H9 (cell line): ENCODE measurements around the gene METTL25B. TPM values are rescaled to one million over a fixed set of nuclear protein-coding genes. Genes with fewer than 3 reads are reported as not detected.

Source experiments
- DNase-seq: peaks from one replicate; pipeline ENCODE4 v3.0.0-alpha.2; 2017
- H2AFZ ChIP-seq: one replicate; pipeline ENCODE4 v1.6.1; 2013; ENCODE audit warnings: mild to moderate bottlenecking, low read length, control low read depth, moderate library complexity
- H2AK5ac ChIP-seq: 2 replicates; pipeline ENCODE4 v1.6.1; 2013; ENCODE audit warnings: low read length, control low read depth, mixed read lengths; ENCODE audit not compliant: insufficient read length
- H2BK120ac ChIP-seq: one replicate; pipeline ENCODE4 v1.6.1; 2013; ENCODE audit warnings: low read depth, mild to moderate bottlenecking, low read length, control low read depth, inconsistent platforms; ENCODE audit not compliant: poor library complexity, severe bottlenecking
- H2BK12ac ChIP-seq: 2 replicates; pipeline ENCODE4 v1.6.1; 2013; ENCODE audit warnings: low read length, control low read depth, mixed read lengths, low read depth; ENCODE audit not compliant: insufficient read length
- H2BK15ac ChIP-seq: 2 replicates; pipeline ENCODE4 v1.6.1; 2013; ENCODE audit warnings: low read depth, low read length, control low read depth
- H2BK20ac ChIP-seq: one replicate; pipeline ENCODE4 v1.6.1; 2013; ENCODE audit warnings: low read depth, mild to moderate bottlenecking, low read length, control low read depth, inconsistent platforms; ENCODE audit not compliant: poor library complexity, severe bottlenecking
- H2BK5ac ChIP-seq: 2 replicates; pipeline ENCODE4 v1.6.1; 2013; ENCODE audit warnings: low read length, control low read depth, mixed read lengths; ENCODE audit not compliant: insufficient read length
- H3K14ac ChIP-seq: 2 replicates; pipeline ENCODE4 v1.6.1; 2013; ENCODE audit warnings: low read length, control low read depth; ENCODE audit not compliant: insufficient read depth
- H3K18ac ChIP-seq: 2 replicates; pipeline ENCODE4 v1.6.1; 2013; ENCODE audit warnings: low read depth, mild to moderate bottlenecking, mixed read lengths, low read length, control low read depth; ENCODE audit not compliant: insufficient read length
- H3K23ac ChIP-seq: 2 replicates; pipeline ENCODE4 v1.6.1; 2013; ENCODE audit warnings: low read length, control low read depth, mixed read lengths, low read depth; ENCODE audit not compliant: insufficient read length
- H3K23me2 ChIP-seq: 2 replicates; pipeline ENCODE4 v1.6.1; 2013; ENCODE audit warnings: low read depth, mild to moderate bottlenecking, mixed read lengths, low read length, control low read depth; ENCODE audit not compliant: insufficient read length, poor library complexity, severe bottlenecking
- H3K27ac ChIP-seq: 2 replicates; pipeline ENCODE4 v1.5.1; 2013; ENCODE audit warnings: low read length, control low read depth, mixed read lengths, low read depth; ENCODE audit not compliant: insufficient read length
- H3K27me3 ChIP-seq: 2 replicates; pipeline ENCODE4 v1.6.1; 2013; ENCODE audit warnings: low read length, control low read depth, inconsistent platforms; ENCODE audit not compliant: insufficient read depth
- H3K4ac ChIP-seq: 2 replicates; pipeline ENCODE4 v1.6.1; 2013; ENCODE audit warnings: low read depth, mild to moderate bottlenecking, control low read depth, inconsistent platforms, low read length, moderate library complexity
- H3K4me1 ChIP-seq: 2 replicates; pipeline ENCODE4 v1.6.1; 2013; ENCODE audit warnings: low read length, control low read depth, inconsistent platforms; ENCODE audit not compliant: insufficient read depth
- H3K4me2 ChIP-seq: 2 replicates; pipeline ENCODE4 v1.6.1; 2013; ENCODE audit warnings: low read length, control low read depth, mixed read lengths; ENCODE audit not compliant: insufficient read length, insufficient read depth
- H3K56ac ChIP-seq: 2 replicates; pipeline ENCODE4 v1.6.1; 2013; ENCODE audit warnings: low read depth, mild to moderate bottlenecking, mixed read lengths, low read length, control low read depth; ENCODE audit not compliant: insufficient read length
- H3K79me1 ChIP-seq: 2 replicates; pipeline ENCODE4 v1.6.1; 2013; ENCODE audit warnings: low read depth, mild to moderate bottlenecking, moderate library complexity, low read length, control low read depth, inconsistent platforms; ENCODE audit not compliant: insufficient read depth, poor library complexity, severe bottlenecking
- H3K79me2 ChIP-seq: 2 replicates; pipeline ENCODE4 v1.6.1; 2013; ENCODE audit warnings: low read length, control low read depth, inconsistent platforms; ENCODE audit not compliant: insufficient read depth
- H3K9ac ChIP-seq: 2 replicates; pipeline ENCODE4 v1.6.1; 2013; ENCODE audit warnings: low read length, control low read depth, mixed read lengths; ENCODE audit not compliant: insufficient read length; ENCODE audit errors: extremely low read depth
- H3K9me3 ChIP-seq: one replicate; pipeline ENCODE4 v1.6.1; 2013; ENCODE audit warnings: low read depth, low read length, inconsistent platforms; ENCODE audit not compliant: control insufficient read depth
- H3T11ph ChIP-seq: one replicate; pipeline ENCODE4 v1.6.1; 2013; ENCODE audit warnings: mild to moderate bottlenecking, low read length, control low read depth, inconsistent platforms
- H4K20me1 ChIP-seq: one replicate; pipeline ENCODE4 v1.6.1; 2013; ENCODE audit not compliant: control insufficient read depth, insufficient read length, insufficient read depth
- H4K5ac ChIP-seq: 2 replicates; pipeline ENCODE4 v1.6.1; 2013; ENCODE audit warnings: low read depth, mild to moderate bottlenecking, mixed read lengths, low read length, control low read depth; ENCODE audit not compliant: insufficient read length
- H4K8ac ChIP-seq: replicated peaks from 2 replicates; pipeline ENCODE4 v1.6.1; 2013; ENCODE audit warnings: low read length, control low read depth, mixed read lengths, low read depth; ENCODE audit not compliant: insufficient read length
- H4K91ac ChIP-seq: 2 replicates; pipeline ENCODE4 v1.6.1; 2013; ENCODE audit warnings: low read depth, mild to moderate bottlenecking, moderate library complexity, mixed read lengths, low read length, control low read depth; ENCODE audit not compliant: insufficient read length
- H3K27ac Mint-ChIP-seq, 3 experiments: 2 replicates in 2 of 3; 3 replicates in 1 of 3; pipeline ENCODE4 v1.8.0; 2020 to 2021; ENCODE audit warnings: mixed read lengths in 3 of 3, mild to moderate bottlenecking in 1 of 3, moderate library complexity in 1 of 3
- H3K27me3 Mint-ChIP-seq: 2 replicates; pipeline ENCODE4 v1.8.0; 2021; ENCODE audit warnings: low read depth, mild to moderate bottlenecking, moderate library complexity, mixed read lengths
- H3K36me3 Mint-ChIP-seq, 3 experiments: 2 replicates in 2 of 3; 3 replicates in 1 of 3; pipeline ENCODE4 v1.8.0; 2020 to 2021; ENCODE audit warnings: low read depth in 3 of 3, mixed read lengths in 3 of 3; ENCODE audit not compliant: insufficient read depth in 1 of 3
- H3K4me1 Mint-ChIP-seq, 2 experiments: 2 replicates each; pipeline ENCODE4 v1.8.0; 2020; ENCODE audit warnings: mixed read lengths in 2 of 2
- H3K4me3 Mint-ChIP-seq, 2 experiments: 2 replicates in 1 of 2; 3 replicates in 1 of 2; pipeline ENCODE4 v1.8.0; 2020 to 2021; ENCODE audit warnings: mild to moderate bottlenecking in 2 of 2, mixed read lengths in 2 of 2, moderate library complexity in 1 of 2
- H3K9me3 Mint-ChIP-seq, 2 experiments: 2 replicates in 1 of 2; 3 replicates in 1 of 2; pipeline ENCODE4 v1.8.0; 2020; ENCODE audit warnings: mild to moderate bottlenecking in 2 of 2, mixed read lengths in 2 of 2, moderate library complexity in 1 of 2
- CTCF ChIP-seq: fragments of 200-600 bp; sonication (generic); conservative IDR thresholded peaks from 3 replicates; pipeline ENCODE4 v1.8.0; 2021; ENCODE audit warnings: antibody characterized with exemption, mild to moderate bottlenecking
- WGBS: extraction: QIAGEN DNeasy Blood & Tissue Kit; methylation state at CpG from one replicate; pipeline ENCODE4 v1.1.7; 2013; ENCODE audit warnings: missing lambda C conversion rate, low lambda C conversion rate, mixed read lengths; ENCODE audit not compliant: insufficient read length; ENCODE audit errors: extremely low coverage; 5-methylcytosine and 5-hydroxymethylcytosine counted together
- total RNA-seq: library from RNA; stranded (reverse); gene quantifications from 2 replicates; pipeline ENCODE4 v1.2.1, GENCODE V29; 2021

Gene METTL25B
- total RNA-seq, 1 experiment from 2014 or later, result 26.2 TPM

GRCh38 chr1:156692925-156693847, 35.1 kb upstream of the METTL25B start:
- Histone ChIP-seq H3K14ac (peak overlapping the region; percentile 80), H3K56ac (no peak overlapping the region), H2BK5ac (no peak overlapping the region), H4K8ac (no peak overlapping the region), H3K4ac (peak overlapping the region; percentile 20; the same call in 1 of the 2 replicates), H2BK120ac (no peak overlapping the region), H4K5ac (no peak overlapping the region), H2BK20ac (no peak overlapping the region), H2BK15ac (no peak overlapping the region), H2BK12ac (peak overlapping the region; percentile 58), H3K4me1 (peaks cover 17% of the 10 kb centered on the region; the same call in 1 of the 2 replicates), H3K27me3 (no peaks in the 10 kb centered on the region), H3T11ph (no peak overlapping the region), H3K23me2 (peaks cover 10% of the 10 kb centered on the region), H3K9ac (no peak overlapping the region), H2AFZ (no peak overlapping the region), H3K79me1 (no peaks in the 10 kb centered on the region), H3K9me3 (no peaks in the 10 kb centered on the region), H4K20me1 (no peaks in the 10 kb centered on the region), H3K79me2 (no peaks in the 10 kb centered on the region), H3K23ac (no peak overlapping the region), H3K18ac (peak overlapping the region; percentile 80), H3K27ac (no peak overlapping the region), H4K91ac (peak overlapping the region; percentile 55), H2AK5ac (peak overlapping the region; percentile 54), H3K4me2 (peak overlapping the region; percentile 53)
- Mint-ChIP-seq H3K9me3 (peaks cover 0 to 5% of the 10 kb centered on the region in 2 experiments; a peak in 1 of 5 replicates), H3K4me3 (peak overlapping the region; percentile 54 to 75), H3K4me1 (peaks cover 57 to 73% of the 10 kb centered on the region in 2 experiments), H3K36me3 (peaks cover 1 to 13% (median 10%) of the 10 kb centered on the region in 3 experiments; a peak in 5 of 7 replicates), H3K27ac (peak overlapping the region; percentile 91 to 96 (median 92)), H3K27me3 (peaks cover 13% of the 10 kb centered on the region)
- TF ChIP-seq CTCF, result no peak
- DNase-seq, result peak; percentile 98
- no CpG with 5 or more reads among the region's 16 CpGs for WGBS
